ENCODE data around the gene SAMD8. TPM values are rescaled to one million over a fixed set of nuclear protein-coding genes. Genes with fewer than 3 reads are reported as not detected.

SAMD8 gene
- total and polyA plus RNA-seq, 11 donors: 7.5 to 43.0 (median 23.4) TPM

DNA sequence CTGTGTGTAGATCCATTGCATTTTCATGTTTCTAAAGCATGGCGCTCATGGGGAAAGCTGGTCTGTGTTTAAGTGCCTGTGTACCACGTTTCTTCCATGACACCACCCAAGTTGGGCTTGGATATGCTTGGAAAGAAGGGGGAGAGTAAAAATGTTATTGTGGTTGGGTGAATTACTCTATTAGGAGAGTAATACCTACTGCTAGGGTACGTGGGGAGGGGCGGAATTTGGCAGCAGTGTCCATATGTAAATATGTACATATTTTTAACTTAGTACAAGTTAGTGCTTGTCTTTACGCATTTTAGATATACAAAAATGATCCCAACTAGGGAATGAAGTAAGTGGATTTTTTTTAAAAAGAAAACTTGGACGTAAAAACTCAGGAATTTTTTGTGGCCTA, 42.9 kb upstream of the SAMD8 start:
- no peaks in the 10 kb centered on the region for H3K36me3 ChIP-seq
- no peaks in the 10 kb centered on the region for H3K9me3 ChIP-seq
- no peaks in the 10 kb centered on the region for H3K27me3 ChIP-seq
- no peak for DNase-seq
- H3K27ac ChIP-seq: no peak overlapping the region
- 79 to 90% (median 83%) methylated on average over 6 of the region's 6 CpGs for WGBS, 4 donors
- TF ChIP-seq POLR2A (IDR thresholded peaks at IDR 0.05): no peak
- TF ChIP-seq, protein P1, sequence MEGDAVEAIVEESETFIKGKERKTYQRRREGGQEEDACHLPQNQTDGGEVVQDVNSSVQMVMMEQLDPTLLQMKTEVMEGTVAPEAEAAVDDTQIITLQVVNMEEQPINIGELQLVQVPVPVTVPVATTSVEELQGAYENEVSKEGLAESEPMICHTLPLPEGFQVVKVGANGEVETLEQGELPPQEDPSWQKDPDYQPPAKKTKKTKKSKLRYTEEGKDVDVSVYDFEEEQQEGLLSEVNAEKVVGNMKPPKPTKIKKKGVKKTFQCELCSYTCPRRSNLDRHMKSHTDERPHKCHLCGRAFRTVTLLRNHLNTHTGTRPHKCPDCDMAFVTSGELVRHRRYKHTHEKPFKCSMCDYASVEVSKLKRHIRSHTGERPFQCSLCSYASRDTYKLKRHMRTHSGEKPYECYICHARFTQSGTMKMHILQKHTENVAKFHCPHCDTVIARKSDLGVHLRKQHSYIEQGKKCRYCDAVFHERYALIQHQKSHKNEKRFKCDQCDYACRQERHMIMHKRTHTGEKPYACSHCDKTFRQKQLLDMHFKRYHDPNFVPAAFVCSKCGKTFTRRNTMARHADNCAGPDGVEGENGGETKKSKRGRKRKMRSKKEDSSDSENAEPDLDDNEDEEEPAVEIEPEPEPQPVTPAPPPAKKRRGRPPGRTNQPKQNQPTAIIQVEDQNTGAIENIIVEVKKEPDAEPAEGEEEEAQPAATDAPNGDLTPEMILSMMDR (IDR thresholded peaks at IDR 0.05): no peak
- intact Hi-C loops (cut with DNase I): no loop called here
- ATAC-seq: no peak
- H3K4me3 ChIP-seq: no peak overlapping the region
- peaks cover 0 to 23% (median 13%) of the 10 kb centered on the region in 12 donors for H3K4me1 ChIP-seq

DNA sequence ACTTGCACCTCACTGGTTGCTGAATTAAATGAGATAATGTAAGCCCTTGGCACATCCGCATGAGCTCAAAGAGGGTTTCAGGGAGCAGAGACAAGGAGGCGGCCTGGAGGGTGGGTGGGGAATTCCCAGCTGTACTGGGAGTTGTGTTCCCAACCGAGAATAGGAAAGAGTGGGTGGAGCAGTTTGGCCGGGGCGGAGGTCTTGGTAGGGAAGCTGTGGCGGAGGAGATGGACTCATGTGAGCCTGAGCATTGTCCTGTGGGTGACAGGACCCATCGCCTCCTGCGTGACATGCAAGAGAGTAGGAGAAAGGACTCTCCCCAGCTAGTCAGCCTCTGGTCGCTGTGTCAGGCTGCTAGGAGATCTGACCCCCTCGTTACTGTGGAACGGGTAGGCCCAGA, 41.0 kb upstream of the SAMD8 start:
- intact Hi-C loops (cut with DNase I): loop anchor here in 1 of 10 donors (5.0 kb wide), 1 partner anchor 38 kb away; no protein-coding TSS in a partner anchor
- 59 to 78% (median 70%) methylated on average over 11 of the region's 11 CpGs for WGBS, 4 donors
- Histone ChIP-seq H3K4me3 (no peak overlapping the region), H3K36me3 (no peaks in the 10 kb centered on the region), H3K27me3 (no peaks in the 10 kb centered on the region), H3K27ac (peak overlapping the region; percentile 25 to 94 (median 79)), H3K4me1 (peaks cover 0 to 17% (median 12%) of the 10 kb centered on the region in 12 donors), H3K9me3 (no peaks in the 10 kb centered on the region)
- DNase-seq: peak in 4 of 5 donors; percentile 50 to 73 (median 56)
- peak; percentile 57 to 94 (median 74) for ATAC-seq
- peak in 1 of 2 donors; percentile 30 for TF ChIP-seq POLR2A (IDR thresholded peaks at IDR 0.05)
- TF ChIP-seq, protein P1 (IDR thresholded peaks at IDR 0.05): no peak

DNA sequence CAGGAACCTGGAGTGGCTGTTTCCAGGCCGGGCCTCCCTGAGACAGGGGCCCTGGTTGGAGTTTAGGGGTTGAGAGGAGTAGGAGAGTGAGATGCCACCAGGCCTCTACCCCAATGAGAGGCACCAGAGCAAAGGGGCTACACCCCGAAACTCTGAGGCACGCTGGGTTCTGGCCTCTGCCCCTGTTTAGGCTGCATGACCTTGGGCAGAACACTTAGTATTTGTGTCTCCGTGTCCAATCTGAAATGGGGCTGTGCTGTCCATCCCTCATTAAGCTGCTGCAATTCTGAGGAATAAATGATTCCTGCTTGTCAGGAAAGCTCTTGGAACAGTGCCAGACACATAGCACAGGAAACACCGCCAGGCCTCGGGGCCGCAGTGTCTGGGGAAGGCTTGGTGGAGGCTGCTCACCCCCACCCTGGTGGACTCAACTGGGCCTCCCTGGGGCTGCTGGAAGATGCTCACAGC, 40.5 kb upstream of the SAMD8 start:
- Histone ChIP-seq H3K4me1 (peaks cover 0 to 17% (median 12%) of the 10 kb centered on the region in 12 donors), H3K27me3 (no peaks in the 10 kb centered on the region), H3K27ac (peak overlapping the region in 11 of 12 donors; percentile 60 to 94 (median 79)), H3K36me3 (no peaks in the 10 kb centered on the region), H3K4me3 (no peak overlapping the region), H3K9me3 (no peaks in the 10 kb centered on the region)
- ATAC-seq (peak; percentile 12 to 65 (median 52)), DNase-seq (peak in 2 of 5 donors; percentile 57 to 69)
- 36 to 60% (median 48%) methylated on average over 7 of the region's 7 CpGs for WGBS, 4 donors
- TF ChIP-seq, protein P1 (IDR thresholded peaks at IDR 0.05): no peak
- TF ChIP-seq POLR2A (IDR thresholded peaks at IDR 0.05): no peak
- intact Hi-C loops (cut with DNase I): loop anchor here in 2 of 10 donors (1.0 to 5.0 kb wide), 2 partner anchors 37 to 39 kb away; no protein-coding TSS in a partner anchor

GRCh38 chr10:75071756-75072155, 39.7 kb upstream of the SAMD8 start:
- 91 to 99% (median 94%) methylated on average over 14 of the region's 14 CpGs for WGBS, 4 donors
- Histone ChIP-seq H3K4me3 (no peak overlapping the region), H3K27ac (peak overlapping the region in 3 of 12 donors; percentile 79 to 94 (median 84)), H3K9me3 (no peaks in the 10 kb centered on the region), H3K36me3 (no peaks in the 10 kb centered on the region), H3K27me3 (no peaks in the 10 kb centered on the region), H3K4me1 (peaks cover 0 to 17% (median 12%) of the 10 kb centered on the region in 12 donors)
- intact Hi-C loops (cut with DNase I): loop anchor here in 2 of 10 donors (1.0 to 5.0 kb wide), 2 partner anchors 37 to 39 kb away; no protein-coding TSS in a partner anchor
- TF ChIP-seq POLR2A (IDR thresholded peaks at IDR 0.05): no peak
- TF ChIP-seq, protein P1 (IDR thresholded peaks at IDR 0.05): no peak
- ATAC-seq: no peak
- no peak for DNase-seq

All from heart left ventricle (tissue), 16 donors.